HFFc6 (cell line): Measurements from ENCODE around the gene SLC2A13. TPM values are rescaled to one million over a fixed set of nuclear protein-coding genes. Genes with fewer than 3 reads are reported as not detected.

Source experiments
- DNase-seq: peaks from one replicate; pipeline ENCODE4 v3.0.0-alpha.2; 2018
- H3K27ac Mint-ChIP-seq: 2 replicates; pipeline ENCODE4 v1.8.0; 2020; ENCODE audit warnings: mild to moderate bottlenecking, mixed read lengths
- H3K27me3 Mint-ChIP-seq: 2 replicates; pipeline ENCODE4 v1.8.0; 2021; ENCODE audit warnings: mild to moderate bottlenecking, moderate library complexity, mixed read lengths; ENCODE audit not compliant: insufficient read depth
- H3K36me3 Mint-ChIP-seq: 2 replicates; pipeline ENCODE4 v1.8.0; 2021; ENCODE audit warnings: low read depth, mixed read lengths
- H3K4me1 Mint-ChIP-seq: 2 replicates; pipeline ENCODE4 v1.8.0; 2020; ENCODE audit warnings: low read depth, mixed read lengths
- H3K4me3 Mint-ChIP-seq: 2 replicates; pipeline ENCODE4 v1.8.0; 2020; ENCODE audit warnings: mild to moderate bottlenecking, moderate library complexity, mixed read lengths
- H3K9me3 Mint-ChIP-seq: 2 replicates; pipeline ENCODE4 v1.8.0; 2020; ENCODE audit warnings: mild to moderate bottlenecking, mixed read lengths
- CTCF ChIP-seq: fragments of 200-600 bp; sonication (generic); IDR thresholded peaks from 2 replicates; pipeline ENCODE4 v1.5.0; 2021; ENCODE audit warnings: antibody characterized with exemption, mild to moderate bottlenecking
- long read RNA-seq: library from polyadenylated mRNA; unstranded; transcript quantifications from one replicate; pipeline ENCODE4 v2.0.0, GENCODE V29; 2019
- total RNA-seq, 6 experiments: library from RNA; stranded (reverse); fragmentation: NEBNext Ultra II Directional; extraction: Animal tissue kit (Norgen Biotek cat#: 25700); gene quantifications; 2 replicates in 1 of 6; 3 replicates in 5 of 6; pipeline ENCODE4 v1.2.3, GENCODE V29; 2021

SLC2A13 gene
- 1 to 10 TPM; 2.3 to 3.3 (median 2.9) TPM for total RNA-seq
- long read RNA-seq, full-length matches to known transcripts = 1 of 7 reads
- long read RNA-seq, partial matches to known transcripts = 3 of 7 reads
- long read RNA-seq, other reads (novel, unspliced or antisense) = 3 of 7 reads

- H3K4me1 Mint-ChIP-seq = peaks cover 27% of the 10 kb centered on the region
- H3K27ac Mint-ChIP-seq = peak within 1 kb of the TSS; percentile 3; the same call in 1 of the 2 replicates
- no peaks in the 10 kb centered on the region for H3K9me3 Mint-ChIP-seq
- H3K27me3 Mint-ChIP-seq = peaks cover 7% of the 10 kb centered on the region
- DNase-seq = peak; percentile 14
- peak; percentile 6; the same call in 1 of the 2 replicates for TF ChIP-seq CTCF
- H3K4me3 Mint-ChIP-seq = peak within 1 kb of the TSS; percentile 86
- H3K36me3 Mint-ChIP-seq = no peaks in the 10 kb centered on the region
Observed at GRCh38 chr12:40105515-40106201, at the start of gene SLC2A13. SLC2A13 (minus strand) TSS chr12:40106081; CDS start chr12:40105808, 273 bp downstream.

- peaks cover 3% of the 10 kb centered on the region; the same call in 1 of the 2 replicates for H3K27me3 Mint-ChIP-seq
- no peaks in the 10 kb centered on the region for H3K9me3 Mint-ChIP-seq
- no peak overlapping the region for H3K4me3 Mint-ChIP-seq
- H3K27ac Mint-ChIP-seq = no peak overlapping the region
- no peaks in the 10 kb centered on the region for H3K4me1 Mint-ChIP-seq
- TF ChIP-seq CTCF = no peak
- DNase-seq = no peak
- H3K36me3 Mint-ChIP-seq = no peaks in the 10 kb centered on the region
Observed at GRCh38 chr12:40154381-40154780, 48.5 kb upstream of the SLC2A13 start.

DNA sequence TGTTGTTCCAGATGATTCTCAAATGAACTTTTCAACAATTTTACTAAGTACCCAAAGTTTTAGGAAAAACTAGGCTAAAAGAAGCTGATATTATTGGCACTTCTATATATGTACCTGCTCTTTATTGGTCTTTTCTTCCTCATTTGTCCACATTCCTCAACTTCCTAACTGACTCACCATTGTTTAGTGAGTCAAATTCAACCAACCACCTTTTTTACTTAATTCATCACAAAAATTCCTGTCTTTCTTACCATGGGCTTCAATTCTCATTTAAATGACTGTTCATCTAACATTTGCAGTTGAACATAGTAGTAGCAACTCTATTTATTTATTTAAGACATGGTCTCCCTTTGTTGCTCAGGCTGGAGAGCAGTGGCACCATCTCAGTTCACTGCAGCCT is 47.6 kb upstream of the SLC2A13 start:
- TF ChIP-seq CTCF = no peak
- no peak for DNase-seq
- H3K27ac Mint-ChIP-seq = no peak overlapping the region
- H3K4me1 Mint-ChIP-seq = no peaks in the 10 kb centered on the region
- H3K9me3 Mint-ChIP-seq = no peaks in the 10 kb centered on the region
- no peaks in the 10 kb centered on the region for H3K36me3 Mint-ChIP-seq
- no peak overlapping the region for H3K4me3 Mint-ChIP-seq
- peaks cover 1% of the 10 kb centered on the region; the same call in 1 of the 2 replicates for H3K27me3 Mint-ChIP-seq

DNA sequence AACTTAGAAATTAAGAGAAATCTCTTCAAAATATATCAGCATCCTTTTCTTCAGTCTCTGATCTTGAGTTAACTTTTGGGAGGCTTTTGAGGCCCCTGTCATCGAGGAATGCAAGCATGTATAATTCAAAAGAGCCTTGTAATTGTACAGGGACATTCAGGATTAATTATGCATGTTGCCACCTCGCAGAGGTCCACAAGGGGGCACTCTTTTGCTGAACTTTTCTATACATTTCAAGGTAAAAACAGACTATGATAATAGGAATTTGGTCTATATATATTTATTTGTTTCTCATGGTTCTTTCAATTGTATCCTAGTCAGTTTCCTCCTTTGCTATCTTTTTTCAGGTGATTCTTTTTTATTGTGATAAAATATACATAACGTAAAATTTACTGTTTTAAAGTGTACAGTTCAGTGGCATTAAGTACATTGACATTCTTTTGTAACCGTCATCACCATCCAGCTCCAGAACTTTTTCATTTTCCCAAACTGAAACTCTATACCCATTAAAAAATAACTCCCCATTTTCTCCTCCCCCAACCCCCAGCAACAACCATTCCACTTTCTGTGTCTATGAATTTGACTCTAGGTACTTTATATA is 47.0 kb upstream of the SLC2A13 start:
- peak; percentile 0 for DNase-seq
- Mint-ChIP-seq H3K27ac (no peak overlapping the region), H3K4me3 (no peak overlapping the region), H3K9me3 (no peaks in the 10 kb centered on the region), H3K27me3 (peaks cover 1% of the 10 kb centered on the region; the same call in 1 of the 2 replicates), H3K36me3 (no peaks in the 10 kb centered on the region), H3K4me1 (no peaks in the 10 kb centered on the region)
- peak; percentile 91 for TF ChIP-seq CTCF

DNA sequence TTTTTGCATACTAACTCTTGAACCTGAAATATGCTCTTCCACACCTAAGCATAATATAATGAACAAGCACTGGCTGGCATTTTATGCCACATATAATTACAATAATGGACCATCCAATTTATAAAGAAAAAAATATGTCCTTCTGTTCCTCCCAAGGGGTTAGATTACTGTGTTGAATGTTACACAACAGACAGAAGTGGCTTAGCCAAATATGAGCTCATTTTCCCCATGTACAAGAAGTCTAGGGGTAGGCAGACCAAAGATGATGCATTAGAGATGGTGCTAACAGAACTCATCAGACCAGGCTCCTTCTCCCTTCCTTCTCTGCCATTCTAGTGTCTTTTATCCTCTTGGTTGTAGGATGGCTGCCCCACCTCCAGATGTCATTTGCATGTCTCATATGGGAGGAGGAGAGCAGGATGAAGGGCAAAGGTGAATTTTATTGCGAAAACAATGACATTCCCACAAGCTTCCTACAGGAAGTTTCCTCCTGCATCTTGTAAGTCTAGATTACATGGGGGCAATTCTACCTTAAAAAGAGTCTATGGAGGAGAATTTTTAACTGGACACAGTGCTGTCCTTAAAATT is 43.9 kb upstream of the SLC2A13 start:
- Mint-ChIP-seq H3K36me3 (no peaks in the 10 kb centered on the region), H3K27me3 (no peaks in the 10 kb centered on the region), H3K4me1 (no peaks in the 10 kb centered on the region), H3K9me3 (no peaks in the 10 kb centered on the region), H3K4me3 (no peak overlapping the region), H3K27ac (no peak overlapping the region)
- no peak for TF ChIP-seq CTCF
- DNase-seq = no peak
